DMS153 treated with DMSO at 0.1 percent for 48 hours (cell line): ENCODE results near the gene CDK18.
A peak's percentile ranks its signal among the peaks of the same experiment; 100 is the strongest.

Source experiments
- DNase-seq: peaks from one replicate; lab custom pipeline; 2025; ENCODE audit not compliant: unreplicated experiment; lab: John Stamatoyannopoulos, UW

The CDK18 gene

DNA sequence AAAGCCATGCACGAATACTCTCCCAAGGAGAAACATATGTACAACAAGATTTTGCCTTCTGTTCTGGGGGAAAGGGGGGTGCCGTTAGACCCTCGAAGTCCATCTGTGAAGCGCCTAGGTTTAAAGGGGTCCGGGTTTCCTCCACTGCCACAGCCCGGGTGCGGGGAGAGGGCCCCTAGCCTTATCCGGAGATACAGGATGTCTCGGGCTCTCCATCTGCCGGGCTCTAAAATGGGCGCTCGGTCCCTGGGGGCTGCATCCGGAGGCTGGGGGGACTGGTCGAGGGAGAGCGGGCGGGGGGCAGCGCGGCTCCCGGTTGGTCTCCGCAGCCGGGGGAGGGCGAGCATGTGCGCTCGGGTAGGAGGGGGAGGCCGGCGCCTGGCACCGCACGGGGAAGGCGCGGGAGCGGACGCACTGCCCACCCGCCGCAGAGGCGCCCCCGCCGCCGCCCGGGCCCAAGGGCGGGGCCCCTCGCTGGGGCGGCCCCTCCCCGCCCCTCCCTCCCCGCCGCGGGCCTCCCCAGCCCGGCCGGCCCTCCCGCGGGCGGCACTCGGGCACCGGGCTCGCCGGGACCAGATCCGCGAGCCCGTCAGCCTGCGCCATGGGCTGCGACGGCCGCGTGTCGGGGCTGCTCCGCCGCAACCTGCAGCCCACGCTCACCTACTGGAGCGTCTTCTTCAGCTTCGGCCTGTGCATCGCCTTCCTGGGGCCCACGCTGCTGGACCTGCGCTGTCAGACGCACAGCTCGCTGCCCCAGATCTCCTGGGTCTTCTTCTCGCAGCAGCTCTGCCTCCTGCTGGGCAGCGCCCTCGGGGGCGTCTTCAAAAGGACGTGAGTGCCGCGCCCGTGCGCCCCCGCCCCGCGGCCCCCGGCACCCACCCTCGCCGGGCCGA lies 64.2 kb downstream of the CDK18 start:
- no peak for DNase-seq

- no peak for DNase-seq
Measured at GRCh38 chr1:205569411-205570172, 65.1 kb downstream of the CDK18 start.

DNA sequence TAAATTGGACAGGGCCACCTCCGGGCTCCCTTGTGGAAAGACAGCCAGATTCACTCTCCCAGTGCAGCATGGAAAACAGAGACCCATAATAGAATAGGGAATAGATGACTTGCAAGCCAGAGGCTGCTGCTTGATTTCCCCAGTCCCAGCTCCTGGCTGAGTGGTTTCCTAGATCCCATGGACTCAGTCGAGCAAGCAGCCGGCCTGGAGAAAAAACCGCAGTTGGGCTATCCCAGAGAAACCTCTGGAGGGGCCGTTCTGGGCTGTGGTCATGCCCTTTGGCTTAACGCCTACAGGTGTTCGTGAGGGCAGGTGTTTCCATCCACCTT lies 65.7 kb downstream of the CDK18 start:
- DNase-seq = no peak

- no peak for DNase-seq
Measured at GRCh38 chr1:205570796-205571537, 66.5 kb downstream of the CDK18 start.

DNA sequence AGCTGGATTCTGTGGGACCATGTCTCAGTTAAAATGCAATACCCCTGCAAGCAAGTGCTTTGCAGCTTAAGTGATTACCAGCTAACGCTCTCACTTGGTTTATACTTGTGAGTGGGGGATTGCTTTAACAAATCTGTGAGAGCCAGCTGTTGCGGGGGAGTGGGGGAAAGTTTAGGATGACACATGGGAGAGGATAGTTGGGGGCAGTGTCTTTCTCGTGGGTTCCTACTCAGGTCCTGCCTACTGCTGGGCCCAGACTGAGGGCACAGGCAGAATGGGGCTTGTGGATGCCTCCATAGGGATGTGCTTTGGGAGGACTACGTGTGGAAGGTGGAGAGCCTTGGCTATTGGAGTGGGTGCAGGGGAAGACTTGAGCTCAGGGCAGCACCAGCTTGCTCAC lies 67.3 kb downstream of the CDK18 start:
- DNase-seq = no peak

GRCh38 chr1:205572421-205572820 lies 68.0 kb downstream of the CDK18 start:
- DNase-seq = no peak

DNA sequence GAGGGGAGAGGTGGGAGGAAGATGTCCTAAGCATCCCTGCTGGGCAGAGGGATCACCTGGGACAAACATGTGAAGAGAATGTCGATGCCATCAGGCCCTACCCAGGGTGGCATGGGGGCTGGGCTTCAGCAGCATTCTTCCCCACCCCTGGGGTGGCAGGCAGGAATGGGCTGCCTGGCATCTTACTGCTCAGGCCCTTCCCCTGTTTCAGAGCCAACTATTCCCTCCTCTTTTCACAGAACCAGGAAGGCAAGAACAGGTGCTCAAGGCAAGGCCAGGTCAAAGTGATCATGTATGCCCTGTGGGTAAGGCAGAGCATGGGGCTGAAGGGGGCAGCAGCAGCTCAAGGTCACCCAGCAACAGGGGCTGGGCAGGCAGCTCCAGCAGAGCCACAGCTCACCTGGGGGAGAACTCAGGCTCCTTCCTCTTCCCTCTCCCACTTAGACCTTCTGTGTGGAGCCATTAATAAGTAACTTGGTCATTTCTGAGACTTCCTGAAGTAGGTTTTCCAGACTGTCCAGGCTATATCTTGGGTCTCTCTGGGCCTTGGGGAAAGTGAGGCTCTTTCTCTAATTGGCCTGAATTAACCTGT lies 70.9 kb downstream of the CDK18 start:
- DNase-seq = no peak

- no peak for DNase-seq
Measured at GRCh38 chr1:205576011-205576410, 71.5 kb downstream of the CDK18 start.

DNA sequence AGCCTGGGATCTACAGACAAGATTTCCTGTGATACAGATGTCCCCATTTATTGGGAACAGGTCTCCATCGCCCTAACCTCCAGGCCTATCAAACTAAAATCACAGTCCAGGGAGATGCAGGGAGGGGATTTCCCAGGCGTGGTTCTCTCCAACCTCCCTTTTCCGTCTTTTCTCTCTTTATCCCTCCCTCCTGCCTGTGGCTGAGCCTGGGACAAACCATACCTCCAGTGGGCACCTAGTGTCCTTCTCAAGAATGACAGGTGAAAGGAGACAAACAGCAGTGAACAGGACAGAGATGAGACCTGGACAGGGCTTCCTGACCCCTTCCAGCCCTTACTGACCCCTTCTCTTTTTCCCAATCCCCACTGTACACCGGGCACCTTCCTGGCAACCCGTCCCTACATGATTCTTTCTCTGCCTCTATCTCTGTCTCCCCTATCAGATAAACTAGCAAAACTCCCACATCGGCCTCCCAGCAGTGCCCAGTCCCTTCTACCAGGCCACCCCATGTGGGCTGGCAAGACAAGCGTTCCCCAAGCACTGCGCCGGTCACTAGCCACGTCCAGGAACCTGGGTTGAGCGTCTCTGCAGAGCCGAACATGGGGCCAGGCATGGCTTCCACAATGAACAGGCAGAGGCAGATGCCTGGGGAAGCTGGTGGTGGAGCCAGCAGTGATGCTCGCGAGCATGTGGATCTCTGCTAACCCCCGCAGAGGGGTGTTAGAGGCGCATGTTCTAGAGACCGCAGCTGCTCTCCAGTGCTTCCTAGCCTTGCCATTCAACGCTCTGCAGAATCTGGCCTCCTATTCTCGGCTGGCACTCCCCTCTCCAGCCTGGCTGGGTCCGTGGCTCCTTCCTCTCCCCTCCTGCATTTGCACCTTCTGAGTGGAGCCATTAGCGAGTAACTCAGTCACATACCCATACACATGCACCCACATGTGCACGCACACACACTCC lies 72.6 kb downstream of the CDK18 start:
- DNase-seq = no peak

DNA sequence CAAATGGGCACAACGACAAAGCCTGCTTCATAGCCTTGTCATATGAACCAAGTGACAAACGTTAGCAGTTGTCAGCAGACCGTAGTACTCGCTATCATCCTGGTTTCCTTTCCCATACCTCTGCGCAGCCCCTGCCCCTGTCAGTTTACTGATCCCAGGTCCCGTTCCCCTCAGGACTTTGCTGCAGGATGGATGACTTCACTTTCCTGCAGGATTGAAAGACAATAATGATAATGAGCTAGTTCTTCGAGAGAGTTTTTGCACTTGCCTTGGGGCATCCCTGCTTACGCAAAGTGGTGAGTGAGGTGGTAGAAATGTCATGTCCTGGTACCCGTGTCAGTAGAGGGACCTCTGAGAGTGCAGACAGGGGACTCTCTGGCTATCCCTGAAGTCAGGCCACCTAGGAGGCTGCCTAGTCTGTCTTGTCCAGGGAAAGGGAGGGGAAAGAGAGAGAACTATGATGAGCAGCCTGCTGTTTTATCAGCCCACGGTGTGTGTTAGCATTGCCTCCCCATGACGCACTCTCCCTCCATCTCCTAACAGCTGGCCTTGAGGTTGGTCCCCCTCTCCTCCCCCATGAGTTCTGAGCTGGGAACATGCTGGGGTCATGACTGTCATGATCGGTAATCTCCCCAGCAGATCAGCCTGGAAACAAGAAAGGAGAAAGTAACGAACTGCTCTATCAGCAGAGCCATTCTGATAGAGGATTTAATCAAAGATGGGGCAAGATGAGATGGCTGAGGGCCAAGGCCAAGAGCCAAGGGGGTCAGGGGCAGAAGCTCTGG lies 73.6 kb downstream of the CDK18 start:
- DNase-seq = no peak

DNA sequence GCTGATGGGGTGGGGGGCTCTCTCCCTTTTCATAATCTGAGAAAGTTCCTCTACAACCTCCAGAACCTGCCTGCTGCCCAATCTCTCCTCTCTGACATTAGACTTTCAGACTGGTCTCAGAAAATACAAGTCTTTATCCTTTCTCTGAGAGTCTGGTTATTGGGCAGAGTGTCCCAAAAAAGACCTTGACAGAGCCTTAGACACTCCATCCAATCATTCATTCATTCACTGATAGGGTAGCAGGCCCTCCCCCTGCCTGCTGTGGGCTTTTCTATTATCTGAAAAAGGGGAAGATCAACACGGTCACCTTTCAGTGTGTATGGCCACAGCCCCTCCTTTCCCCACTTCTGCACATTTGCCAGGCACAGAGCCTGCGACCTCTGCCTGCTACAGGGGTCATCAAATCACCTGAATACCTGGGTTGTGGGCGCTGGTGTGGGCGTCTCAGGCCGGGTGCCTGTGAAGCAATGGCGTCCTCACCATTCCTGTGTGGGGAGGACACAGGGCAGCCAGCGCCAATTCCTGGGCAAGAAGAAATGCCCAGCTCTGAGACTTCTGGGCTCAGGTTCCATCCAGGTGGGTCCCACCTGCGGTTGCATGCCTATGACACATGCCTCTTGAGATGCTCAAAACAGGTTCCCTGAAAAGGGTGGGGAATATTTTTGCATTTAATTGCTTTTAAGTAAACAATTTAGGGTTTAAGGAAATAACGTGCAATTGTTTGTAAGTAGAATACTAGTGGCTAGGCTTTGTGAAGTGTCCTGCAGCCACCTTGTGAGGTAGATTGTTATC lies 74.5 kb downstream of the CDK18 start:
- DNase-seq = peak; percentile 20

DNA sequence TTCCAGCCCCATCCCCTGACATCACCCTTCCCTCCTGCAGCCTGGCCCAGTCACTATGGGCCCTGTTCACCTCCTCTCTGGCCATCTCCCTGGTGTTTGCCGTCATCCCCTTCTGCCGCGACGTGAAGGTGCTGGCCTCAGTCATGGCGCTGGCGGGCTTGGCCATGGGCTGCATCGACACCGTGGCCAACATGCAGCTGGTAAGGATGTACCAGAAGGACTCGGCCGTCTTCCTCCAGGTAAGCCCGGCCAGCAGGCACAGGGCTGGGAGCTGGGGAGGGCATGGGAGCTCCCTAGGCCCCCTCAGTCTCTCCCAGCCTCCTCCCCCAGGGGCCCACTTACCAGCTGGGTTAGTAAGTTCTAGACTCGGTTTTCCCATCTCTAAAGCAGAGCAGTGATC lies 75.2 kb downstream of the CDK18 start:
- DNase-seq = no peak

DNA sequence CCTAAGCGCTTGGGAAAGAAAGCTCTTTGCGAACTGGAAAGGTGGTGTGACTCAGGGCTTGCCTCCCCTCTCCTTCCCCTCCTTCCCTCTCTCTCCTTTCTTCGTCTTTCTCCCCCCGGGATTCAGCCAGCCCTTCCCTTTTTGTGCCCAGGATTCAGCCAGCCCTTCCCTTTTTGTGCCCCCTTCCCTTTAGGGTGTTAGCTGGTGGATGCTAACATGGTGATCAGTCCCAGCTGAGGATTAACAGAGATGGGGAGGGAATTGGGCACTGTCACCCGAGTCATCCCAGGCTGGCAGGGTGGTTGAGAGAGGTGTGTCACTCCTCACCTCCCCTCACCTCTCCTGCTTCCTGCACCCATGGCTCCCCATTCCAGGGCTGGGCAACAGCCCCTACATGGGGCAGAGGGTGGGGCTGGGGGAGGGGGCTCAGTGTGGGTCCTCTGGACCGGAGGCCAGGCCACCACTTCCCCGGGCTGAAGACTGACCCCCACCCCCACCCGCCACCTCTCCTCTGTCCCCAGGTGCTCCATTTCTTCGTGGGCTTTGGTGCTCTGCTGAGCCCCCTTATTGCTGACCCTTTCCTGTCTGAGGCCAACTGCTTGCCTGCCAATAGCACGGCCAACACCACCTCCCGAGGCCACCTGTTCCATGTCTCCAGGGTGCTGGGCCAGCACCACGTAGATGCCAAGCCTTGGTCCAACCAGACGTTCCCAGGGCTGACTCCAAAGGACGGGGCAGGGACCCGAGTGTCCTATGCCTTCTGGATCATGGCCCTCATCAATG lies 75.9 kb downstream of the CDK18 start:
- no peak for DNase-seq

DNA sequence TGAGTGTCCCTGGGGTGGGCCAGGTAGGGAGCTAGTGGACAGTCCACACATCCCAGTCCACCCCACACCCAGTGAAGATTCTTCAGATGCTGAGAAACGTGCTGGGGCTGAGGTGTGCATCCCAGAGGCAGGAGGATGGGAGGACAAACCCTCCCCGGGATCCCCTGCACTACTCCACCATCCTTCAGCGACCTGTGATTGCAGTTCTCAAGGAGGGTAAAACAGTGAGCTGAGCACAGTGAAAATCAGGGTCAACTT lies 76.4 kb downstream of the CDK18 start:
- no peak for DNase-seq

GRCh38 chr1:205581321-205581980 lies 77.0 kb downstream of the CDK18 start:
- DNase-seq = no peak

GRCh38 chr1:205582046-205582445 lies 77.6 kb downstream of the CDK18 start:
- DNase-seq = no peak
